ENCODE measurements around the gene DLX5.

DLX5 gene

GRCh38 chr7:97005183-97006054, 19.2 kb downstream of the DLX5 start, which contains the start of gene DLX6:
Gene DLX6, plus strand, starts transcription at chr7:97005553. Its CDS starts 425 bp downstream, at chr7:97005978.
- Histone ChIP-seq H3K36me3 (ENCODE audit: control insufficient read depth in 5 of 5, insufficient read depth in 5 of 5, low read length in 5 of 5) (no peaks in the 10 kb centered on the region), H3K27me3 (ENCODE audit: control insufficient read depth in 5 of 5, insufficient read depth in 4 of 5, low read length in 5 of 5) (peaks cover 51 to 90% (median 80%) of the 10 kb centered on the region in 5 donors), H3K27ac (ENCODE audit: low read depth, low read length) (no peak within 1 kb of the TSS), H3K9me3 (ENCODE audit: control insufficient read depth in 5 of 5, low read length in 5 of 5) (no peaks in the 10 kb centered on the region), H3K4me3 (ENCODE audit: low read depth in 1 of 5, low read length in 5 of 5) (peak within 1 kb of the TSS; percentile 36 to 58 (median 51)), H3K4me1 (ENCODE audit: control insufficient read depth in 5 of 5, insufficient read depth in 5 of 5, low read length in 5 of 5) (peaks cover 0 to 28% (median 24%) of the 10 kb centered on the region in 5 donors), H3K9ac (ENCODE audit: low read length in 5 of 5) (no peak within 1 kb of the TSS)

- Histone ChIP-seq H3K9me3 (ENCODE audit: control insufficient read depth in 5 of 5, low read length in 5 of 5) (no peaks in the 10 kb centered on the region), H3K4me3 (ENCODE audit: low read depth in 1 of 5, low read length in 5 of 5) (peak overlapping the region in 4 of 5 donors; percentile 27 to 48 (median 41)), H3K27me3 (ENCODE audit: control insufficient read depth in 5 of 5, insufficient read depth in 4 of 5, low read length in 5 of 5) (peaks cover 50 to 90% (median 72%) of the 10 kb centered on the region in 5 donors), H3K4me1 (ENCODE audit: control insufficient read depth in 5 of 5, insufficient read depth in 5 of 5, low read length in 5 of 5) (peaks cover 0 to 28% (median 24%) of the 10 kb centered on the region in 5 donors), H3K36me3 (ENCODE audit: control insufficient read depth in 5 of 5, insufficient read depth in 5 of 5, low read length in 5 of 5) (no peaks in the 10 kb centered on the region), H3K27ac (ENCODE audit: low read depth, low read length) (no peak overlapping the region), H3K9ac (ENCODE audit: low read length in 5 of 5) (no peak overlapping the region)
Measured at GRCh38 chr7:97004247-97005182, 20.1 kb downstream of the DLX5 start.

- H3K9me3 ChIP-seq (ENCODE audit: control insufficient read depth in 5 of 5, low read length in 5 of 5): no peaks in the 10 kb centered on the region
- H3K4me1 ChIP-seq (ENCODE audit: control insufficient read depth in 5 of 5, insufficient read depth in 5 of 5, low read length in 5 of 5): peaks cover 0 to 28% (median 24%) of the 10 kb centered on the region in 5 donors
- no peak overlapping the region for H3K27ac ChIP-seq (ENCODE audit: low read depth, low read length)
- peaks cover 53 to 89% (median 75%) of the 10 kb centered on the region in 5 donors for H3K27me3 ChIP-seq (ENCODE audit: control insufficient read depth in 5 of 5, insufficient read depth in 4 of 5, low read length in 5 of 5)
- H3K36me3 ChIP-seq (ENCODE audit: control insufficient read depth in 5 of 5, insufficient read depth in 5 of 5, low read length in 5 of 5): no peaks in the 10 kb centered on the region
- no peak overlapping the region for H3K4me3 ChIP-seq (ENCODE audit: low read depth in 1 of 5, low read length in 5 of 5)
- no peak overlapping the region for H3K9ac ChIP-seq (ENCODE audit: low read length in 5 of 5)
Measured at GRCh38 chr7:97003262-97004246, 21.1 kb downstream of the DLX5 start.

GRCh38 chr7:97002555-97003261, 21.9 kb downstream of the DLX5 start:
- no peaks in the 10 kb centered on the region for H3K9me3 ChIP-seq (ENCODE audit: control insufficient read depth in 5 of 5, low read length in 5 of 5)
- H3K4me1 ChIP-seq (ENCODE audit: control insufficient read depth in 5 of 5, insufficient read depth in 5 of 5, low read length in 5 of 5): peaks cover 0 to 29% (median 27%) of the 10 kb centered on the region in 5 donors
- no peaks in the 10 kb centered on the region for H3K36me3 ChIP-seq (ENCODE audit: control insufficient read depth in 5 of 5, insufficient read depth in 5 of 5, low read length in 5 of 5)
- H3K9ac ChIP-seq (ENCODE audit: low read length in 5 of 5): no peak overlapping the region
- no peak overlapping the region for H3K4me3 ChIP-seq (ENCODE audit: low read depth in 1 of 5, low read length in 5 of 5)
- H3K27ac ChIP-seq (ENCODE audit: low read depth, low read length): no peak overlapping the region
- H3K27me3 ChIP-seq (ENCODE audit: control insufficient read depth in 5 of 5, insufficient read depth in 4 of 5, low read length in 5 of 5): peaks cover 57 to 88% (median 77%) of the 10 kb centered on the region in 5 donors

- no peak overlapping the region for H3K9ac ChIP-seq (ENCODE audit: low read length in 5 of 5)
- H3K9me3 ChIP-seq (ENCODE audit: control insufficient read depth in 5 of 5, low read length in 5 of 5): no peaks in the 10 kb centered on the region
- no peaks in the 10 kb centered on the region for H3K36me3 ChIP-seq (ENCODE audit: control insufficient read depth in 5 of 5, insufficient read depth in 5 of 5, low read length in 5 of 5)
- peaks cover 61 to 88% (median 76%) of the 10 kb centered on the region in 5 donors for H3K27me3 ChIP-seq (ENCODE audit: control insufficient read depth in 5 of 5, insufficient read depth in 4 of 5, low read length in 5 of 5)
- H3K4me3 ChIP-seq (ENCODE audit: low read depth in 1 of 5, low read length in 5 of 5): no peak overlapping the region
- peaks cover 0 to 25% (median 24%) of the 10 kb centered on the region in 5 donors for H3K4me1 ChIP-seq (ENCODE audit: control insufficient read depth in 5 of 5, insufficient read depth in 5 of 5, low read length in 5 of 5)
- H3K27ac ChIP-seq (ENCODE audit: low read depth, low read length): no peak overlapping the region
Measured at GRCh38 chr7:97001656-97002554, 22.7 kb downstream of the DLX5 start.

GRCh38 chr7:97001221-97001620, 23.4 kb downstream of the DLX5 start:
- Histone ChIP-seq H3K9ac (ENCODE audit: low read length in 5 of 5) (no peak overlapping the region), H3K36me3 (ENCODE audit: control insufficient read depth in 5 of 5, insufficient read depth in 5 of 5, low read length in 5 of 5) (no peaks in the 10 kb centered on the region), H3K9me3 (ENCODE audit: control insufficient read depth in 5 of 5, low read length in 5 of 5) (no peaks in the 10 kb centered on the region), H3K4me3 (ENCODE audit: low read depth in 1 of 5, low read length in 5 of 5) (no peak overlapping the region), H3K27me3 (ENCODE audit: control insufficient read depth in 5 of 5, insufficient read depth in 4 of 5, low read length in 5 of 5) (peaks cover 62 to 90% (median 77%) of the 10 kb centered on the region in 5 donors), H3K27ac (ENCODE audit: low read depth, low read length) (no peak overlapping the region), H3K4me1 (ENCODE audit: control insufficient read depth in 5 of 5, insufficient read depth in 5 of 5, low read length in 5 of 5) (peaks cover 0 to 20% (median 19%) of the 10 kb centered on the region in 5 donors)

GRCh38 chr7:96998744-96999143, 25.9 kb downstream of the DLX5 start:
- no peak overlapping the region for H3K27ac ChIP-seq (ENCODE audit: low read depth, low read length)
- H3K9me3 ChIP-seq (ENCODE audit: control insufficient read depth in 5 of 5, low read length in 5 of 5): no peaks in the 10 kb centered on the region
- no peaks in the 10 kb centered on the region for H3K36me3 ChIP-seq (ENCODE audit: control insufficient read depth in 5 of 5, insufficient read depth in 5 of 5, low read length in 5 of 5)
- peaks cover 59 to 86% (median 78%) of the 10 kb centered on the region in 5 donors for H3K27me3 ChIP-seq (ENCODE audit: control insufficient read depth in 5 of 5, insufficient read depth in 4 of 5, low read length in 5 of 5)
- H3K4me3 ChIP-seq (ENCODE audit: low read depth in 1 of 5, low read length in 5 of 5): no peak overlapping the region
- H3K4me1 ChIP-seq (ENCODE audit: control insufficient read depth in 5 of 5, insufficient read depth in 5 of 5, low read length in 5 of 5): peaks cover 0 to 8% (median 2%) of the 10 kb centered on the region in 5 donors
- H3K9ac ChIP-seq (ENCODE audit: low read length in 5 of 5): no peak overlapping the region

- peaks cover 0 to 5% (median 0%) of the 10 kb centered on the region in 5 donors for H3K4me1 ChIP-seq (ENCODE audit: control insufficient read depth in 5 of 5, insufficient read depth in 5 of 5, low read length in 5 of 5)
- peaks cover 59 to 86% (median 77%) of the 10 kb centered on the region in 5 donors for H3K27me3 ChIP-seq (ENCODE audit: control insufficient read depth in 5 of 5, insufficient read depth in 4 of 5, low read length in 5 of 5)
- no peaks in the 10 kb centered on the region for H3K9me3 ChIP-seq (ENCODE audit: control insufficient read depth in 5 of 5, low read length in 5 of 5)
- H3K27ac ChIP-seq (ENCODE audit: low read depth, low read length): no peak overlapping the region
- H3K9ac ChIP-seq (ENCODE audit: low read length in 5 of 5): no peak overlapping the region
- no peak overlapping the region for H3K4me3 ChIP-seq (ENCODE audit: low read depth in 1 of 5, low read length in 5 of 5)
- no peaks in the 10 kb centered on the region for H3K36me3 ChIP-seq (ENCODE audit: control insufficient read depth in 5 of 5, insufficient read depth in 5 of 5, low read length in 5 of 5)
Measured at GRCh38 chr7:96998333-96998732, 26.3 kb downstream of the DLX5 start.
